ENCODE data around the gene RFTN1. TPM values are rescaled to one million over a fixed set of nuclear protein-coding genes. Genes with fewer than 3 reads are reported as not detected.

RFTN1 gene
- total and polyA plus RNA-seq, 12 donors = 8.3 to 35.7 (median 17.4) TPM

DNA sequence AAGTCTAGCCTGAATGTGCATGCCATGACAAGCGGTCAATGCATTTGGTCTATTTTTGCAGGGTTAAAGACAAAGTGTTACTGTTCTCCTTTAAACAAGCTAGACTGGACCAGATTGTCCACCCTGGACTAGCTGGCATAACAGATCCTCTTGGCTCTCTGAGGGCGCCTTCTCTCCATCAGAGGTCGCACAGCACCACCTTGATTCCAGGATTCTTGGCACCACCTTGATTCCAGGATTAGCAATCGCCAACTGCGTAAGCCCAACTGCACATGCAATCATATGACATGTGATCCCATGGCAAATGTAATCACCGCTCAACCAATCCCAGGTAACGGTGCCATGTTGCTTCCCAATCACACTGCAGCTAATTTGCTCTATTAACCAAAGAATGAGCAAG is 149.9 kb downstream of the RFTN1 start:
- no peaks in the 10 kb centered on the region for H3K27me3 ChIP-seq
- no peak overlapping the region for H3K4me3 ChIP-seq
- H3K27ac ChIP-seq = no peak overlapping the region
- intact Hi-C loops (cut with DNase I) = no loop called here
- no peaks in the 10 kb centered on the region for H3K9me3 ChIP-seq (replicated peaks in 1 of 3)
- TF ChIP-seq, protein P1, sequence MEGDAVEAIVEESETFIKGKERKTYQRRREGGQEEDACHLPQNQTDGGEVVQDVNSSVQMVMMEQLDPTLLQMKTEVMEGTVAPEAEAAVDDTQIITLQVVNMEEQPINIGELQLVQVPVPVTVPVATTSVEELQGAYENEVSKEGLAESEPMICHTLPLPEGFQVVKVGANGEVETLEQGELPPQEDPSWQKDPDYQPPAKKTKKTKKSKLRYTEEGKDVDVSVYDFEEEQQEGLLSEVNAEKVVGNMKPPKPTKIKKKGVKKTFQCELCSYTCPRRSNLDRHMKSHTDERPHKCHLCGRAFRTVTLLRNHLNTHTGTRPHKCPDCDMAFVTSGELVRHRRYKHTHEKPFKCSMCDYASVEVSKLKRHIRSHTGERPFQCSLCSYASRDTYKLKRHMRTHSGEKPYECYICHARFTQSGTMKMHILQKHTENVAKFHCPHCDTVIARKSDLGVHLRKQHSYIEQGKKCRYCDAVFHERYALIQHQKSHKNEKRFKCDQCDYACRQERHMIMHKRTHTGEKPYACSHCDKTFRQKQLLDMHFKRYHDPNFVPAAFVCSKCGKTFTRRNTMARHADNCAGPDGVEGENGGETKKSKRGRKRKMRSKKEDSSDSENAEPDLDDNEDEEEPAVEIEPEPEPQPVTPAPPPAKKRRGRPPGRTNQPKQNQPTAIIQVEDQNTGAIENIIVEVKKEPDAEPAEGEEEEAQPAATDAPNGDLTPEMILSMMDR (IDR thresholded peaks at IDR 0.05) = no peak
- no peak for TF ChIP-seq POLR2A (IDR thresholded peaks at IDR 0.05)
- H3K36me3 ChIP-seq (replicated peaks in 1 of 2) = no peaks in the 10 kb centered on the region
- no peak for DNase-seq
- H3K4me1 ChIP-seq (replicated peaks in 1 of 2) = no peaks in the 10 kb centered on the region
- WGBS, 4 donors = 94 to 99% (median 96%) methylated on average over 7 of the region's 7 CpGs

DNA sequence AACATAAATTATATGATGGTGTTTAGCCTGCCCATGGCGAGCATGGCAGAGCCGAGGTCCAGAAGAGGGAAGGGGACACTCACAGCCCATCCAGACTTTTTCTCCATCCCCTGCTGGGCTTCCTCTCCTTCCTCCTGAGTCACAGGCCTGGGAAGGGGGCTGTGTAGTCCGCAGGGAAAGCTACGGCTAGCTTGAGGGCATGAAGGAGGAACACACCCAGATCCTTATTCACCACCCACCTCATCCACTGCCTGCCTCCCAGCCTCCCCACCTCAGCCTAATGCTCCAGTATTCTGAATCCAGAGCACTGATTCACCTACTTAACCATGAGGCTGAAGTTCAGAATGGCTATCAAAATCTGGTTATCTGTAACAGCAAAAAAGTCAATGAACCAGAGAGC is 150.7 kb downstream of the RFTN1 start:
- 88 to 96% (median 90%) methylated on average over 4 of the region's 4 CpGs for WGBS, 4 donors
- intact Hi-C loops (cut with DNase I) = no loop called here
- H3K27ac ChIP-seq = no peak overlapping the region

DNA sequence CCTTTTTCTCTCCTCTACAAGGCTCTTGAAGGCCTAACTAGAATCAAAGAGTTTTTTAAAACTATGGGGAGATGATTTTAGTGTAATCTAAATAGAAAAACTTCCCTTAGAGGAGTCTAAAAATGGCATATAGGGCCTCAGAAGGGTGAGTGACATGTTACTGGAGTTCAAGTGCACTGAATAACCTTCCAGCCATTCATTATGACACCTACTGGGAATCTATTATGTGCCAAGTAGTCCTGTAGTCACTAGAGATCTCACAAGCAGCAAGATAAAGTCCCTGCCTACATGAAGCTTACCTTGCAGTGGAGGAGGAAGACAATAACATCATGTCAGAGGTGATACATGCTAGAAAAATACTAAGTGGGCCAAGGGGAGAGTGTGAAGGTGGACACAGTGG is 152.4 kb downstream of the RFTN1 start:
- Histone ChIP-seq H3K4me1 (replicated peaks in 1 of 2) (no peaks in the 10 kb centered on the region), H3K27me3 (no peaks in the 10 kb centered on the region), H3K36me3 (replicated peaks in 1 of 2) (no peaks in the 10 kb centered on the region), H3K4me3 (no peak overlapping the region), H3K27ac (no peak overlapping the region), H3K9me3 (replicated peaks in 1 of 3) (no peaks in the 10 kb centered on the region)
- no peak for DNase-seq
- intact Hi-C loops (cut with DNase I) = no loop called here
- TF ChIP-seq, protein P1 (IDR thresholded peaks at IDR 0.05) = no peak
- no peak for TF ChIP-seq POLR2A (IDR thresholded peaks at IDR 0.05)

More for the DNA sequence above, 150.7 kb downstream of the RFTN1 start:
- H3K4me1 ChIP-seq (replicated peaks in 1 of 2) = no peaks in the 10 kb centered on the region
- H3K4me3 ChIP-seq = no peak overlapping the region
- no peaks in the 10 kb centered on the region for H3K36me3 ChIP-seq (replicated peaks in 1 of 2)
- no peaks in the 10 kb centered on the region for H3K9me3 ChIP-seq (replicated peaks in 1 of 3)
- no peak for DNase-seq
- TF ChIP-seq POLR2A (IDR thresholded peaks at IDR 0.05) = no peak
- TF ChIP-seq, protein P1 (IDR thresholded peaks at IDR 0.05) = no peak
- H3K27me3 ChIP-seq = no peaks in the 10 kb centered on the region

DNA sequence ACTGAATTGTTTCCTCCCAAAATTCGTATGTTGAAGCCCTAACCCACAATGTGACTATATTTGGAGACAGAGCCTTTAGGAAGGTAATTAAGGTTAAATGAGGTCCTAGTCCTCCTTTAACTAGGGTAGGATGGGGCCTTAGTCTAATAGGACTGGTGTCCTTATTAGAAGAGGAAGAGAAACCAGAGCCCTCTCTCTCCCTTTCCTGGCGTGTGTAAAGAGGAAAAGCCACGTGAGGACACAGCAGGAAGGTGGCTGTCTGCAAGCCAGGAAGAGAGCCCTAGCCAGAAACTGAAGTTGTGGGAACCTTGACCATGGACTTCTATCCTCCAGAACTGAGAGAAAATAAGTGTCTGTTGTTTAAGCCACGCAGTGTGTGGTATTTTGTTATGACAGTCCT is 154.2 kb downstream of the RFTN1 start:
- intact Hi-C loops (cut with DNase I) = loop anchor here in 1 of 2 donors (5.0 kb wide), 1 partner anchor 758 kb away; no protein-coding TSS in a partner anchor
- H3K4me1 ChIP-seq (replicated peaks in 1 of 2) = no peaks in the 10 kb centered on the region
- TF ChIP-seq, protein P1 (IDR thresholded peaks at IDR 0.05) = no peak
- TF ChIP-seq POLR2A (IDR thresholded peaks at IDR 0.05) = no peak

More for the DNA sequence above, 154.2 kb downstream of the RFTN1 start:
- H3K4me3 ChIP-seq = no peak overlapping the region
- no peak for DNase-seq
- 51 to 67% (median 62%) methylated on average over 4 of the region's 4 CpGs for WGBS, 4 donors
- H3K9me3 ChIP-seq (replicated peaks in 1 of 3) = no peaks in the 10 kb centered on the region
- H3K36me3 ChIP-seq (replicated peaks in 1 of 2) = no peaks in the 10 kb centered on the region
- no peak overlapping the region for H3K27ac ChIP-seq
- H3K27me3 ChIP-seq = no peaks in the 10 kb centered on the region
